Smooth muscle cell (in vitro differentiated cells): ENCODE results near the gene RBFOX1. TPM values are rescaled to one million over a fixed set of nuclear protein-coding genes. Genes with fewer than 3 reads are reported as not detected.

Source experiments
- DNase-seq: peaks from one replicate; lab custom pipeline; 2025; ENCODE audit not compliant: unreplicated experiment; lab: John Stamatoyannopoulos, UW
- H2AFZ ChIP-seq: fragments of 200-600 bp; sonication (generic); 2 replicates; pipeline ENCODE4 v1.6.0; 2016; ENCODE audit warnings: antibody characterized with exemption, low read depth, mild to moderate bottlenecking
- H3F3A ChIP-seq: fragments of 200-600 bp; sonication (generic); 2 replicates; pipeline ENCODE4 v1.6.0; 2017; ENCODE audit warnings: antibody characterized with exemption, low read depth
- H3K27ac ChIP-seq: fragments of 200-600 bp; sonication (generic); 2 replicates; pipeline ENCODE4 v1.5.1; 2016; ENCODE audit warnings: low read depth, mild to moderate bottlenecking
- H3K27me3 ChIP-seq: fragments of 200-600 bp; sonication (generic); 2 replicates; pipeline ENCODE4 v1.6.1; 2016; ENCODE audit warnings: low read depth, mild to moderate bottlenecking
- H3K36me3 ChIP-seq: fragments of 200-600 bp; sonication (generic); 2 replicates; pipeline ENCODE4 v1.5.1; 2016; ENCODE audit warnings: low read depth
- H3K4me1 ChIP-seq: fragments of 200-600 bp; sonication (generic); 2 replicates; pipeline ENCODE4 v1.5.1; 2016; ENCODE audit warnings: low read depth
- H3K4me2 ChIP-seq: fragments of 200-600 bp; sonication (generic); 2 replicates; pipeline ENCODE4 v1.6.0; 2016; ENCODE audit warnings: mild to moderate bottlenecking
- H3K4me3 ChIP-seq: fragments of 200-600 bp; sonication (generic); 2 replicates; pipeline ENCODE4 v1.5.1; 2016; ENCODE audit warnings: mild to moderate bottlenecking
- H3K79me2 ChIP-seq: fragments of 200-600 bp; sonication (generic); 2 replicates; pipeline ENCODE4 v1.6.0; 2016; ENCODE audit warnings: low read depth, mild to moderate bottlenecking
- H3K9ac ChIP-seq: fragments of 200-600 bp; sonication (generic); 2 replicates; pipeline ENCODE4 v1.6.0; 2016; ENCODE audit warnings: low read depth
- H3K9me3 ChIP-seq: fragments of 200-600 bp; sonication (generic); replicated peaks from 2 replicates; pipeline ENCODE4 v1.5.1; 2016; ENCODE audit warnings: low read depth
- H4K20me1 ChIP-seq: fragments of 200-600 bp; sonication (generic); 2 replicates; pipeline ENCODE4 v1.6.0; 2016; ENCODE audit warnings: low read depth
- WGBS: methylation state at CpG from one replicate; pipeline ENCODE4 v1.1.7; 2016; ENCODE audit warnings: low lambda C conversion rate; 5-methylcytosine and 5-hydroxymethylcytosine counted together
- polyA plus RNA-seq: library from polyadenylated mRNA; unstranded; fragments of >200 nt; fragmentation: Nextera tagmentation; extraction: Ambion mirVana; gene quantifications from 2 replicates; pipeline ENCODE4 v1.2.1, GENCODE V29; 2016
- total RNA-seq: library from RNA; depleted of rRNA; stranded (reverse); fragments of >200 nt; gene quantifications from 2 replicates; pipeline ENCODE4 v1.2.3, GENCODE V29; 2014
- TF ChIP-seq, protein P1 (sequence below): fragments of 200-600 bp; sonication (generic); IDR thresholded peaks from 2 replicates; pipeline ENCODE4 v1.5.1; 2017; ENCODE audit warnings: borderline replicate concordance, mild to moderate bottlenecking, antibody characterized with exemption; ENCODE audit not compliant: insufficient read depth, poor library complexity, severe bottlenecking

The RBFOX1 gene
- total and polyA plus RNA-seq, 2 experiments from 2014 or later, result not detected

DNA sequence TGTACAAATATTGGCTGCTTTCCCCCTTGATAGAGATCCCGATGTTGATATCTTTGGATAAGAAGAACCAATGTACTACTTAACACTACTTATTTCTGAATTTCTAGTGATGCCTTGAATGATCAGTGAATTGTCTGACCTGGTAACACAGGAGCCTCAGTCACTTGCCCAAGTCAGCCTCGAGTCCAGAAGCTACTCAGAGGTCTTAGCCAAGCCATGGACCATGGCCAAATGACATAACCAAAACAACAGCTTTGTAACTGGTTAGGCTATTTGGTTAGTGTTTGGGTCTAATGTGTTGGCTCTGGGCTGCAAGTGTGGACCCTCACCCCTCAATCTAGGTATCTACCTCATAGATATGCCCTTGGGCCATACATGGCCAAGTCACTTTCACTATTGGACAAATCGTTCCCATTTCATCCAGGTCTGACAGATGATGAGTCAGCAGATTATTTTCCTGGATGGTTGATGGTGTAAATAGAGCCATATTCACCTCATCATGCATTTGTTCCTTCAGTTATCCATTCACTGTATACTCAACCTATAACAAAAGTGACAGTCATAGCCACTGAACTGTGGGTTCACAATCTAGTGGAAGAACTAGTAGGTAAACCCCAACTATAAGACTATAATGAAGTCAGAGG, 3.5 kb downstream of the RBFOX1 start:
- Histone ChIP-seq H3K9me3 (no peaks in the 10 kb centered on the region), H3K4me3 (no peak overlapping the region)

DNA sequence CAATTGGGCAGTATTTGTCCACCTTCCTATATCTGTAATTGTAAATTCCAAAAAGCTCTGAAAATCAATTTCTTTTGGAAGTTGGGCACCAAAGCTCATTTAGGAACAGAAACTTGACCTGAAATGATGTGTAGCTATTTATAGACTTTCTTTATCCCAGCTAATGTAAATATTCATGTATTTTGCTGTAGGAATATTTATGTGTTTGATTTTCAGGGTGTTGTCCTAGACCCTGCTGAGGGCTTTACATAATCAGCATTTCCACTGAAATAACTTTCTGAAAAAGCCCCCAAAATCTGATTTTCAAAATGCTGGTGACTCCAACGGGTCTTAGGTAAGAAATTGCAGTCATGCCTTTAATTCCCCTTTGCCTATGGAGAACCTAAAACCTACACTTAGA, 4.1 kb downstream of the RBFOX1 start:
- H3K27me3 ChIP-seq, result peaks cover 4% of the 10 kb centered on the region
- H4K20me1 ChIP-seq, result no peaks in the 10 kb centered on the region
- H2AFZ ChIP-seq, result no peak overlapping the region
- H3K27ac ChIP-seq, result no peak overlapping the region
- H3K9me3 ChIP-seq, result no peaks in the 10 kb centered on the region
- no peaks in the 10 kb centered on the region for H3F3A ChIP-seq
- no peak overlapping the region for H3K4me3 ChIP-seq
- peaks cover 5% of the 10 kb centered on the region for H3K4me1 ChIP-seq
- 80% methylated on average over 1 of the region's 1 CpG for WGBS
- H3K9ac ChIP-seq, result no peak overlapping the region
- H3K36me3 ChIP-seq, result no peaks in the 10 kb centered on the region
- H3K4me2 ChIP-seq, result no peak overlapping the region
- TF ChIP-seq, protein P1, sequence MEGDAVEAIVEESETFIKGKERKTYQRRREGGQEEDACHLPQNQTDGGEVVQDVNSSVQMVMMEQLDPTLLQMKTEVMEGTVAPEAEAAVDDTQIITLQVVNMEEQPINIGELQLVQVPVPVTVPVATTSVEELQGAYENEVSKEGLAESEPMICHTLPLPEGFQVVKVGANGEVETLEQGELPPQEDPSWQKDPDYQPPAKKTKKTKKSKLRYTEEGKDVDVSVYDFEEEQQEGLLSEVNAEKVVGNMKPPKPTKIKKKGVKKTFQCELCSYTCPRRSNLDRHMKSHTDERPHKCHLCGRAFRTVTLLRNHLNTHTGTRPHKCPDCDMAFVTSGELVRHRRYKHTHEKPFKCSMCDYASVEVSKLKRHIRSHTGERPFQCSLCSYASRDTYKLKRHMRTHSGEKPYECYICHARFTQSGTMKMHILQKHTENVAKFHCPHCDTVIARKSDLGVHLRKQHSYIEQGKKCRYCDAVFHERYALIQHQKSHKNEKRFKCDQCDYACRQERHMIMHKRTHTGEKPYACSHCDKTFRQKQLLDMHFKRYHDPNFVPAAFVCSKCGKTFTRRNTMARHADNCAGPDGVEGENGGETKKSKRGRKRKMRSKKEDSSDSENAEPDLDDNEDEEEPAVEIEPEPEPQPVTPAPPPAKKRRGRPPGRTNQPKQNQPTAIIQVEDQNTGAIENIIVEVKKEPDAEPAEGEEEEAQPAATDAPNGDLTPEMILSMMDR, result no peak
- DNase-seq, result no peak
- H3K79me2 ChIP-seq, result no peaks in the 10 kb centered on the region

More for the DNA sequence above, 3.5 kb downstream of the RBFOX1 start:
- Histone ChIP-seq H4K20me1 (no peaks in the 10 kb centered on the region), H2AFZ (no peak overlapping the region), H3K9ac (no peak overlapping the region), H3K4me2 (no peak overlapping the region), H3K27ac (no peak overlapping the region), H3K36me3 (no peaks in the 10 kb centered on the region), H3K27me3 (peaks cover 2% of the 10 kb centered on the region), H3F3A (no peaks in the 10 kb centered on the region), H3K4me1 (peaks cover 5% of the 10 kb centered on the region), H3K79me2 (no peaks in the 10 kb centered on the region)
- TF ChIP-seq, protein P1, result no peak
- DNase-seq, result no peak
- WGBS, result 92% methylated on average over 3 of the region's 3 CpGs

DNA sequence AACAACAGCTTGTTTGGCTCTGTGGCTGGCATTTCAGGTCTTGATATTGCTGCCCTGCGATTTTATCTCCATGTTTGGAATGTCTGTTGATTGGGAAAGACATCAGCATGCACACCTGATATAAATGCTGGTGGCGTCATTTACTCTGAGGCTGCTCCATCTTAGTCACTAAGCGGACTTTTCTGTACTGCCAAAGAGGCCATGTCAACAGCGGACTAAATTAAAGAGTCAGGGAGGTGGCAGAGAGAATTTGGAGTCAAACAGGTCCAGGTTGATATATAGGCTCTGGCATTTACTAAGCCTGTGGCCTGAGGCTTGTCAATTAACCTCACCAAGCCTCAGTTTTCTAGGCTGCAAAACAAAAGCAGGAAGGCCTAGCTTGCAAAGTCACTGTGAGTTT, 6.2 kb downstream of the RBFOX1 start:
- H3K4me3 ChIP-seq, result no peak overlapping the region
- TF ChIP-seq, protein P1, result no peak
- H3K4me1 ChIP-seq, result no peaks in the 10 kb centered on the region
- H3K27me3 ChIP-seq, result peaks cover 4% of the 10 kb centered on the region
- no peak for DNase-seq
- no peaks in the 10 kb centered on the region for H3K36me3 ChIP-seq
- H4K20me1 ChIP-seq, result no peaks in the 10 kb centered on the region
- H3K9ac ChIP-seq, result no peak overlapping the region
- no peaks in the 10 kb centered on the region for H3F3A ChIP-seq
- H3K27ac ChIP-seq, result no peak overlapping the region
- 68% methylated on average over 4 of the region's 4 CpGs for WGBS
- no peak overlapping the region for H3K4me2 ChIP-seq
- H3K9me3 ChIP-seq, result no peaks in the 10 kb centered on the region
- H2AFZ ChIP-seq, result no peak overlapping the region
- H3K79me2 ChIP-seq, result no peaks in the 10 kb centered on the region

DNA sequence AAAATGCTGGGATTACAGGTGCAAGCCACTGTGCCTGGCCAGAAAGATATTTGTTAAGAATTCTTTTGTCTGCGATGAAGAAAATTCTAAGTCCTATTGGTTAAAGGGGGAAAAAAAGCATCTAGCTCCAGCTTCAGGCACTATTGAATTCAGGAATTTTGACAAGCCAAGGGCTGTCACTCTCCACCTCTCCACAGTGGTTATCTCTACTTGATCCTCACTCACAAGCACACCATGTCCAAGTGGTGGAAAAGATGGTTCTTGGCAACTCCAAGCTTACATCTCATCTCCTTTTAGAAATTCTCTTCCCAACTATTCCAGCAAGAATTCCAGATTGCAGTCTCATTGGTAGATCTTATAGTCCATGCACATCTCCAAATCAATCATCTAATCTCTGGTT, 7.1 kb downstream of the RBFOX1 start:
- H3K4me1 ChIP-seq, result no peaks in the 10 kb centered on the region
- H3K36me3 ChIP-seq, result no peaks in the 10 kb centered on the region
- H3K9me3 ChIP-seq, result no peaks in the 10 kb centered on the region
- no peaks in the 10 kb centered on the region for H3K79me2 ChIP-seq
- TF ChIP-seq, protein P1, result no peak
- peaks cover 4% of the 10 kb centered on the region for H3K27me3 ChIP-seq
- no peak for DNase-seq
- no peaks in the 10 kb centered on the region for H4K20me1 ChIP-seq
- H3K4me3 ChIP-seq, result no peak overlapping the region
- H3F3A ChIP-seq, result no peaks in the 10 kb centered on the region
- no peak overlapping the region for H2AFZ ChIP-seq
- H3K9ac ChIP-seq, result no peak overlapping the region
- no peak overlapping the region for H3K4me2 ChIP-seq
- H3K27ac ChIP-seq, result no peak overlapping the region
- WGBS, result 100% methylated on average over 1 of the region's 1 CpG
